NCI-H2196 treated with DMSO at 0.1 percent for 48 hours (cell line): Measurements from ENCODE around the gene PRKCB.
"Not testable (repeated sequence)": the region's sequence is repeated elsewhere in the genome, so short reads cannot be mapped to it uniquely, and the experiment has no call there.

Source experiments
- DNase-seq: peaks from one replicate; lab custom pipeline; 2025; ENCODE audit not compliant: unreplicated experiment; lab: John Stamatoyannopoulos, UW

PRKCB gene

GRCh38 chr16:24152048-24152447, 316.3 kb downstream of the PRKCB start:
- not testable (repeated sequence) for DNase-seq

- no peak for DNase-seq
Measured at GRCh38 chr16:24152826-24153225, 317.0 kb downstream of the PRKCB start.

DNA sequence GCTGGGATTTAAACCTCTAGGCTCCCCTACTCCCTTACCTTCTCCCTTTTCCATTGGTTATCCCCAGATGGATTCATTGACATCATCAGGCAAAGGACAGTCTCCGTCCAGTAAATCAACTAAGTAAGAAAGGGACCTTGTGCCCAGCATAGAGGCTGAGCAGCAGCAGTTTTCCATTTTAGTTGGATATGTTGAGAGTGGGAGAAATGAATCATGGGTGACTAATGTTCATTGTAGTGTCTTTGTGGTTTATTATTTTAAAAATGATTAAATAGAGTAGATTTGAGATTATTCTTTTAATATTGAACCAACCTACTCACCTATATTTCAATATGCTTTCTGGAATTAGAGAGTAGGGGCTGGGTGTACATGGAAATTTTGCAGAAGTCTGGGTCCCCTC, 321.0 kb downstream of the PRKCB start:
- no peak for DNase-seq

DNA sequence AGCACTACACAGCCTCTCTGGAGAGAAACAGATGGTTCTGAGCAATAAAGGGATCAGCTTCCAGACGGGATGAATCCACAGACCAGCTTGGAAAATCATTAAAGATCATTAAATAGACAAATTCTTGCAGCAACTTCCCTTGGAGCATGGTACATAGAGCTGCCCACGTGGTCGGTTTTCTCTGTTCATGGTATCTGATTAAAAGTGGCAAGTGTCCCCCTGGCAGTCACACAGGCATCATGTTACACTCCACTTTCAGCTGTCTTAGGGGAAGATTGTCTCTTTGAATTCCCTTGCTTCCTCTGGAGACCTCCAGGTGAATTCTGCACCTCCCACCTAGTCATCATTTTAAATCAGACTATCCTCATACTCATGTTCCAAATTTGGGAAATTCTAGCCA, 328.2 kb downstream of the PRKCB start:
- no peak for DNase-seq

- DNase-seq = no peak
Measured at GRCh38 chr16:24164416-24164815, 328.6 kb downstream of the PRKCB start.

DNA sequence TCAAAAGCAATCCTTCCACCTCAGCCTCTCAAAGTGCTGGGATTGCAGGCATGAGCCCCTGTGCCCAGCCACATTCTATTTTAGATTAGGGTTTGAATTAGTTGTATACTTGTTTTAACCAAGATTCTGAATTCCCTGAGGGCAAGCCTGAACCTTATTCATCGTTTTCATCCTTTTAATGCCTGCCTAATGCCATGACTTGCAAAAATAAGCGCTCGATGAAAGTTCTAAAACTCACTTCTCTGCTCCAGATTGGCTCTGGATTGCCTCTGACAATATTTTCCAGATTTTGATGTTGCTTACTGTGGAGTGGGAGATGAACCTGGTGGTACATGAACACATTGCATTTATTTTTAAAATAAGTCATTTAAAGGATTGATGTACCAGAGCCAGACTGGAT, 329.5 kb downstream of the PRKCB start:
- no peak for DNase-seq

- DNase-seq = no peak
Measured at GRCh38 chr16:24166661-24167528, 331.1 kb downstream of the PRKCB start.

- no peak for DNase-seq
Measured at GRCh38 chr16:24168856-24169255, 333.1 kb downstream of the PRKCB start.

GRCh38 chr16:24170407-24170806, 334.6 kb downstream of the PRKCB start:
- DNase-seq = no peak

- no peak for DNase-seq
Measured at GRCh38 chr16:24174504-24174903, 338.7 kb downstream of the PRKCB start.

GRCh38 chr16:24174957-24175356, 339.2 kb downstream of the PRKCB start:
- no peak for DNase-seq

GRCh38 chr16:24178496-24178895, 342.7 kb downstream of the PRKCB start:
- DNase-seq = no peak

GRCh38 chr16:24180451-24180850, 344.7 kb downstream of the PRKCB start:
- DNase-seq = no peak

GRCh38 chr16:24188021-24188542, 352.3 kb downstream of the PRKCB start:
- DNase-seq = no peak

DNA sequence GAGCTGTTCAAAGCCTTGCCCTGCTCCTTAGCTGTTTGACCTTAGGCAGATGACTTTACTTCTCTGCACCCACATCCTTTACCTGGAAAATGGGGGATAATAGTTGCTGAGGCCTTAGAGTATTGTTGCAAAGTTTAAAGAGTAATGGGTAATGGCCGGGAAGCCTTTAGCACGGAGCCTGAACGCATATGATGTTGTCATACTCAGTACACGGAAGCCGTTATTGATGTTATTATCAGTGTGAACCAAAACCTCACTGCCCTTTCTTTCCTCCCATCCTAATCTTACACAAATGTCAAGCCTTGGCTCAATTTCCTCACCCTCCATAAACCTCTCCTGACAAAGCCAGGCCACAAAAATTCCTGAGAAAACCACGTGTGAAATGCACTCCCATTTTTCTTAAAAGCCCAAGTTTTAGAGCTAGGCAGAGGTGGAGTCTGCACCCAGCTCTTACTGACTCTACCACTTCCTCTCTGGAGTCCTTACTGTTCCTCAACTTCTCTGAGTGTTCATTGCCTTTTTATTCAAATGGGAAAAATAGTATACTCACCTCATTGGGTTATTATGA, 353.1 kb downstream of the PRKCB start:
- no peak for DNase-seq

GRCh38 chr16:24189941-24190340, 354.2 kb downstream of the PRKCB start:
- DNase-seq = no peak

DNA sequence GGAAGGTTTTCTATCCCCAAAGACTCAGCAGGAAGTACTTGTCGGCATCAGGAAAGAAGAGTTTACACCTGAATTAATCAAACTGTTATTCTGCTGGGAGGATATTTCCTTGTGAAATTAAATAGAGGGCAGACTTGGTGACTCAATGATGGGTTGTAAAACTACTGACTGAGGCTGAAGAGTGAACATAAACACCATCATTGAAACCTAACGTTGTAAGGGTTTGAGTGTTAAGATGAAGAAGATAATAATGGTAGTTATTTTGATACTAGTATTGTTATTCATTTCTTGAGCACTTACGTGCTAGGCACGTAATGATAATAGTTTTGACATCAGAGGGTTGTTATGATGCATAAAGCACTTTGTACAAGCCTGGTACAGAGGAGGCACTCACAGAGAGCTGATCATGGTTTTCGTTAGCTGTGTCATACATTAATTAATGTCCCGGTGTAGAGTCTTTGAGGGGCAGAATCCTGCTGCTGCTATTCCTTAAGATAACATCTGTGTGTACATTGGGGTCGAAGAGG, 356.2 kb downstream of the PRKCB start:
- DNase-seq = no peak

GRCh38 chr16:24195221-24195620, 359.4 kb downstream of the PRKCB start:
- DNase-seq = no peak

- DNase-seq = no peak
Measured at GRCh38 chr16:24198807-24199533, 363.2 kb downstream of the PRKCB start.

GRCh38 chr16:24203675-24204074, 367.9 kb downstream of the PRKCB start:
- no peak for DNase-seq

GRCh38 chr16:24204150-24204665, 368.4 kb downstream of the PRKCB start:
- no peak for DNase-seq
